Skeletal muscle tissue (tissue), 4 donors: ENCODE measurements around the gene RAB36. TPM values are rescaled to one million over a fixed set of nuclear protein-coding genes. Genes with fewer than 3 reads are reported as not detected.

ENCODE experiments used
- H3K27ac ChIP-seq: one replicate; pipeline ENCODE4 v1.7.0; 2013; ENCODE audit warnings: mild to moderate bottlenecking, low read depth, low read length, inconsistent platforms
- H3K27me3 ChIP-seq, 3 donors: one replicate each; pipeline ENCODE4 v1.7.0; 2013; ENCODE audit warnings: low read length in 3 of 3; ENCODE audit not compliant: control insufficient read depth in 3 of 3, insufficient read depth in 3 of 3
- H3K36me3 ChIP-seq, 3 donors: one replicate each; pipeline ENCODE4 v1.7.0; 2013; ENCODE audit warnings: low read length in 3 of 3; ENCODE audit not compliant: control insufficient read depth in 3 of 3, insufficient read depth in 3 of 3
- H3K4me1 ChIP-seq, 3 donors: one replicate each; pipeline ENCODE4 v1.7.0; 2013; ENCODE audit warnings: low read length in 3 of 3, mild to moderate bottlenecking in 3 of 3; ENCODE audit not compliant: control insufficient read depth in 3 of 3, insufficient read depth in 3 of 3
- H3K4me3 ChIP-seq, 3 donors: one replicate each; pipeline ENCODE4 v1.7.0; 2013; ENCODE audit warnings: low read length in 3 of 3
- H3K9ac ChIP-seq, 3 donors: one replicate each; pipeline ENCODE4 v1.7.0; 2013; ENCODE audit warnings: low read length in 3 of 3, mild to moderate bottlenecking in 3 of 3, moderate library complexity in 2 of 3, low read depth in 1 of 3
- H3K9me3 ChIP-seq, 3 donors: one replicate each; pipeline ENCODE4 v1.7.0; 2013; ENCODE audit warnings: low read length in 3 of 3; ENCODE audit not compliant: control insufficient read depth in 3 of 3
- total RNA-seq: library from RNA; depleted of rRNA; stranded (reverse); fragments of >200 nt; gene quantifications from one replicate; pipeline ENCODE4 v1.2.3, GENCODE V29; 2014
- donor health status: Osteomylitis.

The RAB36 gene
- total RNA-seq, 1 donor from 2014 or later: 0.52 TPM

GRCh38 chr22:23166042-23166831, 21.0 kb downstream of the RAB36 start:
- Histone ChIP-seq H3K9ac (no peak overlapping the region), H3K4me3 (no peak overlapping the region), H3K36me3 (no peaks in the 10 kb centered on the region), H3K27ac (no peak overlapping the region), H3K4me1 (peaks cover 0 to 3% (median 0%) of the 10 kb centered on the region in 3 donors), H3K9me3 (peaks cover 0 to 3% (median 0%) of the 10 kb centered on the region in 3 donors), H3K27me3 (peaks cover 4 to 35% (median 13%) of the 10 kb centered on the region in 3 donors)

DNA sequence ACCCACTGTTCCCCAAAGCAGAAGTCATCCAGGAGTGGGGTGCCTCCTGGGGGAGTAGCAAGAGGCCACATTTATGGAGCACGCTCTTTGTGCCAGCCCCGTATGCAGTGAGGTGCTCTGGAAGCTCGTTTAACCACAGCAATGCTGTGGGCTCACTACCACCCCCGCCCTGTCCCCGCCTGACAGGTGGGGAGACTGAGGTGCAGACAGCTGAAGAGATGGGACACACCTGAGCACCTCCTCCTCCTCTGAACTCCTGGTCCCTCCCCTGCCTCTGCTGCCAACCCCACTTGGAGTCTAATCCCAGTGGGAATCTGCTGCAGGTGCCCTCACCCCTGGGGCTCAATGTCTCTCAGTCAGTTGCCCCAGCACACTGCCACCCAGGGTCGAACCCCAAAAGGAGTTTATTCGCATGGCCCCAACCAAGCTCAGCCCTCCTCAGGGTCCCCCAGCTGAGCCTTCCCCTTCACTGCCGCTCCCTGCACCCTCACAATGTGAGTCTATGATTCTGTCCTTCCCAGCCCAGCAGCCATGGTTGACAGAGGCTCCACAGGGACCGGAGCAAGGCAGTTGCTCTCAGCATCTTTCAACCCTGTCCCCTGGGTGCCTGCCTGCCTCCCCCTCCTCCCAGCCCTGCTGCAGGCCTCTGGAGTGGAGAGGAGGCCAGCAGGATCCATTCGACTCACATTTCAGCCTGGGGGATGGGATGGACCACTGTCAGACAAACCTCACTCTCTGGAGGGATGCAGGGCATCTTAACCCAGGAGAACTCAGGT, 21.8 kb downstream of the RAB36 start:
- Histone ChIP-seq H3K27ac (no peak overlapping the region), H3K4me1 (peaks cover 0 to 3% (median 0%) of the 10 kb centered on the region in 3 donors), H3K36me3 (no peaks in the 10 kb centered on the region), H3K4me3 (no peak overlapping the region), H3K27me3 (peaks cover 4 to 35% (median 13%) of the 10 kb centered on the region in 3 donors), H3K9ac (no peak overlapping the region), H3K9me3 (peaks cover 0 to 3% (median 0%) of the 10 kb centered on the region in 3 donors)

- Histone ChIP-seq H3K27me3 (peaks cover 4 to 35% (median 9%) of the 10 kb centered on the region in 3 donors), H3K36me3 (no peaks in the 10 kb centered on the region), H3K9me3 (peaks cover 0 to 3% (median 0%) of the 10 kb centered on the region in 3 donors), H3K9ac (no peak overlapping the region), H3K4me1 (peaks cover 0 to 3% (median 0%) of the 10 kb centered on the region in 3 donors), H3K4me3 (no peak overlapping the region), H3K27ac (no peak overlapping the region)
Observed at GRCh38 chr22:23168391-23169042, 23.2 kb downstream of the RAB36 start.

GRCh38 chr22:23169043-23169406, 23.7 kb downstream of the RAB36 start:
- H3K27me3 ChIP-seq: peaks cover 4 to 32% (median 6%) of the 10 kb centered on the region in 3 donors
- peaks cover 0 to 3% (median 0%) of the 10 kb centered on the region in 3 donors for H3K9me3 ChIP-seq
- no peaks in the 10 kb centered on the region for H3K4me1 ChIP-seq
- H3K9ac ChIP-seq: no peak overlapping the region
- H3K27ac ChIP-seq: no peak overlapping the region
- H3K4me3 ChIP-seq: no peak overlapping the region
- H3K36me3 ChIP-seq: no peaks in the 10 kb centered on the region

- Histone ChIP-seq H3K27ac (no peak overlapping the region), H3K9me3 (peaks cover 0 to 4% (median 2%) of the 10 kb centered on the region in 3 donors), H3K4me3 (no peak overlapping the region), H3K27me3 (peaks cover 3 to 15% (median 15%) of the 10 kb centered on the region in 3 donors), H3K36me3 (no peaks in the 10 kb centered on the region), H3K4me1 (peaks cover 16 to 17% (median 17%) of the 10 kb centered on the region in 3 donors), H3K9ac (no peak overlapping the region)
Observed at GRCh38 chr22:23175817-23176644, 30.8 kb downstream of the RAB36 start.

GRCh38 chr22:23176645-23177027, 31.4 kb downstream of the RAB36 start:
- peaks cover 0 to 4% (median 2%) of the 10 kb centered on the region in 3 donors for H3K9me3 ChIP-seq

GRCh38 chr22:23177197-23177596, 31.9 kb downstream of the RAB36 start:
- peaks cover 3 to 21% (median 18%) of the 10 kb centered on the region in 3 donors for H3K27me3 ChIP-seq
- H3K9ac ChIP-seq: no peak overlapping the region
- no peak overlapping the region for H3K4me3 ChIP-seq
- H3K27ac ChIP-seq: no peak overlapping the region
- H3K36me3 ChIP-seq: no peaks in the 10 kb centered on the region
- H3K9me3 ChIP-seq: peaks cover 0 to 4% (median 2%) of the 10 kb centered on the region in 3 donors
- H3K4me1 ChIP-seq: peaks cover 24 to 26% (median 26%) of the 10 kb centered on the region in 3 donors

More at GRCh38 chr22:23176645-23177027, 31.4 kb downstream of the RAB36 start:
- no peaks in the 10 kb centered on the region for H3K36me3 ChIP-seq
- peaks cover 3 to 18% (median 16%) of the 10 kb centered on the region in 3 donors for H3K27me3 ChIP-seq
- no peak overlapping the region for H3K4me3 ChIP-seq
- H3K27ac ChIP-seq: no peak overlapping the region
- H3K4me1 ChIP-seq: peaks cover 19 to 21% (median 21%) of the 10 kb centered on the region in 3 donors
- no peak overlapping the region for H3K9ac ChIP-seq

DNA sequence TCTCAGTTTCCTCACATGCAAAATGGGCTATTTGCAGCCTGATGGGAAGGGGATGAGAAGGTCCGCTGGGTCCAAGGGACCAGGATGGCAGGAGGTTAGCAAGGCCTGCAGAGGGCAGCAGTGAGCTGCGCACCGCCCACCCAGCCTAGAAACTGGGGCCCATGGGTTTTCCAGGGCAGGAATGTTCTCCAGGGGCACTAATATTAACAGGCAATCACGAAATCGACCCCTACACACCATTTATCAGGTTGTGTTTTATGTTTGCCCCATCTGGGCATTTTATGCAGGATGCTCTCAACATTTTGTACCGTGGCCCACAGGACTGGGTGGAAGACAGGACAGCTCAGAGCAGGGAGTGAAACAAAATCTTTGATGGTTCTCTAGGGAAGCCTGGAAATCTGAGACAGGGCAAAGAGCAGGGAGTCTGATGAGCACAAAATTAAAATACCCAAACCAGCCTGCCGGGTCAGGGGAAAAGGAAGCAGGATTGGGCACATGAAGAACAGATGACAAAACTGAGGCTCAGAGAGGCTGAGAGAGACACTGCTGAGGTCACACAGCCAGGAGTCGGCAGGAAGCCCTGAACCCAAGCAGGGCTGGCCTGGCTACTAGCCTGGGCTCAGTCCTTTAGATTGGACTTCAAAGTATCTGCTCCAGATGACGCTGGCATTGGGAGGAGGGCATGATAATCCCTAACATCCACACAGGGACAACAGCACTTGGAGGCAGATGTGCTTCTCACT, 33.4 kb downstream of the RAB36 start:
- Histone ChIP-seq H3K9me3 (peaks cover 0 to 4% (median 2%) of the 10 kb centered on the region in 3 donors), H3K27me3 (peaks cover 3 to 31% (median 18%) of the 10 kb centered on the region in 3 donors), H3K4me3 (no peak overlapping the region), H3K9ac (no peak overlapping the region), H3K36me3 (no peaks in the 10 kb centered on the region), H3K4me1 (peaks cover 39 to 41% (median 40%) of the 10 kb centered on the region in 3 donors), H3K27ac (no peak overlapping the region)
